Measurements from ENCODE around the gene SNAPC5. TPM values are rescaled to one million over a fixed set of nuclear protein-coding genes. Genes with fewer than 3 reads are reported as not detected.

SNAPC5 gene
- total and polyA plus RNA-seq, 2 of the 13 experiments (the other 11 are each of a cell fraction or from before 2014, with no cell fraction given) = 14.8 to 36.2 TPM

- TF ChIP-seq SNAI1 (CRISPR knock-in tag; IDR thresholded peaks at IDR 0.05; ENCODE audit: borderline replicate concordance) (no peak), ZNF577 (CRISPR knock-in tag; IDR thresholded peaks at IDR 0.05; ENCODE audit: borderline replicate concordance, low read depth) (no peak), RBAK (CRISPR knock-in tag; IDR thresholded peaks at IDR 0.05) (no peak), ZNF501 (CRISPR knock-in tag; IDR thresholded peaks at IDR 0.05) (peak; percentile 55; the same call in 1 of the 2 replicates), FOXK2 (IDR thresholded peaks at IDR 0.05) (no peak), SIX1 (CRISPR knock-in tag; IDR thresholded peaks at IDR 0.05; ENCODE audit: borderline replicate concordance) (no peak), ZNF564 (CRISPR knock-in tag; IDR thresholded peaks at IDR 0.05) (no peak), SKIL (CRISPR knock-in tag; IDR thresholded peaks at IDR 0.05; ENCODE audit: borderline replicate concordance) (no peak), ZC3H4 (CRISPR knock-in tag; IDR thresholded peaks at IDR 0.05; ENCODE audit: borderline replicate concordance) (peak; percentile 86), HNF1B (CRISPR knock-in tag; IDR thresholded peaks at IDR 0.05) (peak; percentile 60), FIP1L1 (IDR thresholded peaks at IDR 0.05; ENCODE audit: borderline replicate concordance, insufficient read depth, low read depth, low read length) (no peak), ZNF275 (CRISPR knock-in tag; IDR thresholded peaks at IDR 0.05; ENCODE audit: borderline replicate concordance) (no peak), PPARG (CRISPR knock-in tag; conservative IDR thresholded peaks at IDR 0.05) (0 out of 2 replicates have a peak, but pooled peaks have one; percentile 4), FOSL1 (CRISPR knock-in tag; IDR thresholded peaks at IDR 0.05; ENCODE audit: borderline replicate concordance) (no peak), ARNT (IDR thresholded peaks at IDR 0.05) (no peak), SATB2 (CRISPR knock-in tag; IDR thresholded peaks at IDR 0.05) (0 out of 2 replicates have a peak, but pooled peaks have one; percentile 44), ZNF780A (CRISPR knock-in tag; IDR thresholded peaks at IDR 0.05) (0 out of 2 replicates have a peak, but pooled peaks have one; percentile 31), EHMT2 (IDR thresholded peaks at IDR 0.05; ENCODE audit: borderline replicate concordance, low read depth, low read length) (no peak), ZNF512 (CRISPR knock-in tag; IDR thresholded peaks at IDR 0.05) (no peak), ZBTB33 (CRISPR knock-in tag; IDR thresholded peaks at IDR 0.05) (no peak), ZNF644 (CRISPR knock-in tag; IDR thresholded peaks at IDR 0.05; ENCODE audit: low read depth) (no peak)
Measured at GRCh38 chr15:66504563-66505429, 7.2 kb upstream of the SNAPC5 start, which contains the start of the genes RPL4 and ZWILCH (continued).

Measured in HepG2 (cell line).